Keratinocyte (primary cell): ENCODE measurements around the gene SIGLEC14. TPM values are rescaled to one million over a fixed set of nuclear protein-coding genes. Genes with fewer than 3 reads are reported as not detected.

Source experiments
- DNase-seq: peaks from one replicate; pipeline ENCODE4 v3.0.0-alpha.2; 2011; ENCODE audit warnings: low read depth, missing footprints, low spot score
- FAIRE-seq: peaks from 2 replicates; lab custom pipeline; 2011; peaks lifted over from hg19 to GRCh38; lab: Jason Lieb, UNC
- H2AFZ ChIP-seq: 2 replicates; pipeline ENCODE4 v1.6.0; 2012; ENCODE audit warnings: low read length, control low read depth, inconsistent platforms; ENCODE audit not compliant: control insufficient read depth
- H3K27ac ChIP-seq: 2 replicates; pipeline ENCODE4 v1.5.1; 2011; ENCODE audit warnings: low read length; ENCODE audit not compliant: control insufficient read depth, insufficient read depth
- H3K27me3 ChIP-seq: 3 replicates; pipeline ENCODE4 v1.6.0; 2011; ENCODE audit warnings: low read length; ENCODE audit not compliant: control insufficient read depth, insufficient read depth; ENCODE audit errors: extremely low read depth
- H3K36me3 ChIP-seq, 2 experiments: 2 replicates in 1 of 2; 3 replicates in 1 of 2; pipeline ENCODE4 v1.5.1; 2011; ENCODE audit warnings: low read length in 2 of 2, mild to moderate bottlenecking in 1 of 2; ENCODE audit not compliant: control insufficient read depth in 2 of 2, insufficient read depth in 2 of 2; ENCODE audit errors: extremely low read depth in 1 of 2
- H3K4me1 ChIP-seq: 3 replicates; pipeline ENCODE4 v1.5.1; 2011; ENCODE audit warnings: low read length; ENCODE audit not compliant: control insufficient read depth, insufficient read depth; ENCODE audit errors: extremely low read depth
- H3K4me2 ChIP-seq: 3 replicates; pipeline ENCODE4 v1.6.0; 2011; ENCODE audit warnings: low read depth, low read length; ENCODE audit not compliant: control insufficient read depth, insufficient read depth; ENCODE audit errors: extremely low read depth
- H3K4me3 ChIP-seq, 3 experiments: fragments of 200-600 bp in 1 of 3; sonication (generic) in 1 of 3; 2 replicates in 2 of 3; 3 replicates in 1 of 3; pipeline ENCODE4 v1.5.1; 2011 to 2016; ENCODE audit warnings: low read length in 3 of 3, mild to moderate bottlenecking in 3 of 3, control low read depth in 2 of 3, inconsistent platforms in 1 of 3, low read depth in 1 of 3, mixed read lengths in 1 of 3, mixed run types in 1 of 3, moderate library complexity in 1 of 3; ENCODE audit not compliant: control insufficient read depth in 2 of 3, insufficient read depth in 2 of 3; ENCODE audit errors: extremely low read depth in 1 of 3
- H3K79me2 ChIP-seq: 2 replicates; pipeline ENCODE4 v1.6.0; 2012; ENCODE audit warnings: low read length; ENCODE audit not compliant: control insufficient read depth, insufficient read depth
- H3K9ac ChIP-seq: 3 replicates; pipeline ENCODE4 v1.6.0; 2011; ENCODE audit warnings: low read length; ENCODE audit not compliant: control insufficient read depth, insufficient read depth; ENCODE audit errors: extremely low read depth
- H3K9me1 ChIP-seq: 3 replicates; pipeline ENCODE4 v1.6.0; 2011; ENCODE audit warnings: low read length; ENCODE audit not compliant: control insufficient read depth, insufficient read depth; ENCODE audit errors: extremely low read depth
- H3K9me3 ChIP-seq: 2 replicates; pipeline ENCODE4 v1.5.1; 2012; ENCODE audit warnings: low read depth, low read length; ENCODE audit not compliant: control insufficient read depth
- H4K20me1 ChIP-seq: 3 replicates; pipeline ENCODE4 v1.6.0; 2011; ENCODE audit warnings: low read length; ENCODE audit not compliant: control insufficient read depth, insufficient read depth; ENCODE audit errors: extremely low read depth
- EZH2 ChIP-seq: IDR thresholded peaks from one replicate; pipeline ENCODE4 v1.6.1; 2012; ENCODE audit warnings: inconsistent platforms, mild to moderate bottlenecking, low read length, moderate library complexity
- dilution Hi-C: fragments of 300-500 bp; cut with MboI; formaldehyde crosslinking; loops from one replicate; pipeline ENCODE4 v1.7.0; 2020; ENCODE audit warnings: low sequenced_read_pairs; ENCODE audit not compliant: extremely low pct_ligation_motif_present
- polyA plus RNA-seq, 5 experiments: library from polyadenylated mRNA; depleted of rRNA in 3 of 5; stranded (reverse) in 3 of 5; stranded (forward) in 1 of 5; unstranded in 1 of 5; fragments of >200 nt; gene quantifications; 1 replicate in 1 of 5; 2 replicates in 3 of 5; 3 replicates in 1 of 5; pipeline versions ENCODE4 v1.2.1 to v1.2.3, GENCODE V29; 2011 to 2012; ENCODE audit warnings: missing spikeins in 2 of 5, low read depth in 1 of 5, low replicate concordance in 1 of 5
- TF ChIP-seq, protein P1 (sequence below), 3 experiments: IDR thresholded peaks in 1 of 3; conservative IDR thresholded peaks in 1 of 3; optimal IDR thresholded peaks in 1 of 3; 2 replicates in 2 of 3; 3 replicates in 1 of 3; pipeline versions ENCODE3 to v1.5.1; 2011; ENCODE audit warnings: low read length in 3 of 3, mild to moderate bottlenecking in 3 of 3, moderate library complexity in 2 of 3, control low read depth in 1 of 3, inconsistent platforms in 1 of 3; ENCODE audit not compliant: insufficient read depth in 2 of 3; ENCODE audit errors: extremely low read depth in 1 of 3

The SIGLEC14 gene
- polyA plus RNA-seq, 1 donor (not counting 4 experiments of a cell fraction or from before 2014, with no cell fraction given) = not detected

DNA sequence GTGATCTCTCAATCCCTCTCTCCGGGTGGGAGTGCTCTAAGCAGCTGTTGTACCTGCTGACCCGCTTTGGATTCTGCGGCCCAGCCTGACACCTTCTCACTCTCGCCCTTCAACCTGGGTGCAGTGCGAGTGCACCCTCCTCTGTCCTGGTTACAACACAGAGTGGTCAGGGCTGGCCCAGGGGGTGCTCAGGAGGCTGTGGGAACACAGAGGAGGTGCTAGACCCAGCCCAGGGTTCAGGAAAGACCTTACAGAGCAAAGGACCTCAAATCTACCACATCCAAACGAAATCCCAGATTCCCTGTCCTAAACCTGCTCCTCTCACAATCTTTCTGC is 51.9 kb downstream of the SIGLEC14 start:
- peak overlapping the region; percentile 70 for H3K9ac ChIP-seq
- H3K9me3 ChIP-seq = no peaks in the 10 kb centered on the region
- peak overlapping the region; percentile 51 to 71 (median 70) for H3K4me3 ChIP-seq
- H2AFZ ChIP-seq = peak overlapping the region; percentile 99
- H3K36me3 ChIP-seq = no peaks in the 10 kb centered on the region
- DNase-seq (no peak), FAIRE-seq (no peak)
- peaks cover 10% of the 10 kb centered on the region for H3K4me1 ChIP-seq
- H3K9me1 ChIP-seq = no peaks in the 10 kb centered on the region
- H3K79me2 ChIP-seq = no peaks in the 10 kb centered on the region
- TF ChIP-seq, protein P1, sequence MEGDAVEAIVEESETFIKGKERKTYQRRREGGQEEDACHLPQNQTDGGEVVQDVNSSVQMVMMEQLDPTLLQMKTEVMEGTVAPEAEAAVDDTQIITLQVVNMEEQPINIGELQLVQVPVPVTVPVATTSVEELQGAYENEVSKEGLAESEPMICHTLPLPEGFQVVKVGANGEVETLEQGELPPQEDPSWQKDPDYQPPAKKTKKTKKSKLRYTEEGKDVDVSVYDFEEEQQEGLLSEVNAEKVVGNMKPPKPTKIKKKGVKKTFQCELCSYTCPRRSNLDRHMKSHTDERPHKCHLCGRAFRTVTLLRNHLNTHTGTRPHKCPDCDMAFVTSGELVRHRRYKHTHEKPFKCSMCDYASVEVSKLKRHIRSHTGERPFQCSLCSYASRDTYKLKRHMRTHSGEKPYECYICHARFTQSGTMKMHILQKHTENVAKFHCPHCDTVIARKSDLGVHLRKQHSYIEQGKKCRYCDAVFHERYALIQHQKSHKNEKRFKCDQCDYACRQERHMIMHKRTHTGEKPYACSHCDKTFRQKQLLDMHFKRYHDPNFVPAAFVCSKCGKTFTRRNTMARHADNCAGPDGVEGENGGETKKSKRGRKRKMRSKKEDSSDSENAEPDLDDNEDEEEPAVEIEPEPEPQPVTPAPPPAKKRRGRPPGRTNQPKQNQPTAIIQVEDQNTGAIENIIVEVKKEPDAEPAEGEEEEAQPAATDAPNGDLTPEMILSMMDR (optimal IDR thresholded peaks at IDR 0.05 in 1 of 3, IDR thresholded peaks at IDR 0.05 in 1 of 3, conservative IDR thresholded peaks at IDR 0.05 in 1 of 3; ENCODE audit: extremely low read depth in 1 of 3, insufficient read depth in 2 of 3, low read length in 3 of 3) = no peak
- TF ChIP-seq EZH2 = no peak
- H4K20me1 ChIP-seq = no peaks in the 10 kb centered on the region
- dilution Hi-C loops = no loop called here
- peak overlapping the region; percentile 75 for H3K4me2 ChIP-seq
- H3K27me3 ChIP-seq = no peaks in the 10 kb centered on the region
- peak overlapping the region; percentile 33 for H3K27ac ChIP-seq

DNA sequence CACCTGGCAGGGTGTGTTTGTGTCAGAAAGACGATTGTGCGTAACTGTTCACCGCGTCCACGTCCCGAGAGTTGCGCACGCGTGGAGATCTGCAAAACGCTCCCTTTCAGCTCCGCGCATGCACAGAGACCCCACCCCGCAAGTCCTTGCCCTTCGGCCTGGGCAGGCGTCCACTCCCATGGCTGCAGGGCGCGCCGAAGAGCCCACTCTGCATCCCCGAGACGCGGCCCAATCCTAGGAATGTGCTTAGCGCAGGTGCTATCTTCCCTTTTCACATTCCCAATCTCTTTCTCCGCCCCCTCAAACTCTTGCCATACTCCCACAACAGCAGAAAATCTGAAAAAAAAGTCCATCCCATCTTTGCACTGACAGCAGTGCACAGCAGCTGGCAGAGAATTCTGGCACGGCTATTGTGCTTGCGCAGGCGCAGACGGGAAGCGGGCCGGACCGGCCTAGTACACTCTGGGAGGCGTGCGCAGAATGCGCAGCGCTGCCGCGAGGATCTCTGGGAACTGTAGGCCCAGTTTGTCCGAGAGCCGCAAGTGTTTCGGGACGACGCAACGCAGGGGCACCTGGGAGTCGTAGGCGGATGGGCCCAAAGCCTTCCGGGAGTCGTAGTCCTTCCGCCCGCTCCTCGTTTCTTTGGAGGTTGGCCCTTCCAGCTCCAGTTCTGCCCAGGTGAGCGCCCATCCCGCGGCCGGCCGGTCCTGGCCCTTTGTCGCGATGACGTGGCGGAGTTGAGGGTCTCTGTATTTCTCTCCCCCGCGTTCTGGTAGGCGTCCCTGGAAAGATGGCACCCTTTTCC is 52.5 kb downstream of the SIGLEC14 start:
- peak overlapping the region; percentile 71 for H3K9ac ChIP-seq
- no peak for TF ChIP-seq EZH2
- TF ChIP-seq, protein P1 (optimal IDR thresholded peaks at IDR 0.05 in 1 of 3, IDR thresholded peaks at IDR 0.05 in 1 of 3, conservative IDR thresholded peaks at IDR 0.05 in 1 of 3; ENCODE audit: extremely low read depth in 1 of 3, insufficient read depth in 2 of 3, low read length in 3 of 3) = no peak
- peak overlapping the region; percentile 33 for H3K27ac ChIP-seq
- H2AFZ ChIP-seq = peak overlapping the region; percentile 99
- H3K79me2 ChIP-seq = no peaks in the 10 kb centered on the region
- peak; percentile 73 for DNase-seq
- peaks cover 10% of the 10 kb centered on the region for H3K4me1 ChIP-seq
- H3K36me3 ChIP-seq = no peaks in the 10 kb centered on the region
- no peaks in the 10 kb centered on the region for H3K9me1 ChIP-seq
- peak overlapping the region; percentile 75 for H3K4me2 ChIP-seq
- no peaks in the 10 kb centered on the region for H3K9me3 ChIP-seq
- dilution Hi-C loops = no loop called here
- H3K27me3 ChIP-seq = no peaks in the 10 kb centered on the region
- peak; percentile 69 for FAIRE-seq
- H3K4me3 ChIP-seq = peak overlapping the region; percentile 51 to 83 (median 70)
- no peaks in the 10 kb centered on the region for H4K20me1 ChIP-seq
